K562 (cell line): ENCODE measurements around the gene PPAT. TPM values are rescaled to one million over a fixed set of nuclear protein-coding genes. Genes with fewer than 3 reads are reported as not detected.

Experiments
- ATAC-seq: fragments of 200-7000 bp; cut with Tn5 transposase; 3 replicates; pipeline ENCODE4 v1.9.1; 2020; ENCODE audit warnings: moderate library complexity
- BruUV-seq: library from RNA; stranded (reverse); fragments of 400-500 nt; replicated peaks from 2 replicates; lab custom pipeline; 2021; lab: Mats Ljungman, UMichigan
- CTCF ChIA-PET: fragments of 300-600 bp; formaldehyde crosslinking; extraction: SDS; loops from one replicate; lab custom pipeline; 2021; ENCODE audit warnings: low intra/inter-chr PET ratio; lab: Yijun Ruan, JAX
- POLR2A ChIA-PET: fragments of 300-600, 350-650 bp; sonication (Branson Sonifier 250); formaldehyde crosslinking; extraction: SDS; loops from one replicate; lab custom pipeline; 2021; ENCODE audit warnings: antibody characterized with exemption, inconsistent platforms; lab: Yijun Ruan, JAX
- DNase-seq, 4 experiments: peaks; one replicate each; pipeline versions ENCODE4 v3.0.0 to v3.0.0-alpha.2; 2011 to 2018; ENCODE audit warnings: low spot score in 3 of 4, mixed read lengths in 3 of 4; ENCODE audit errors: extremely low read depth in 1 of 4
- FAIRE-seq: peaks from 2 replicates; lab custom pipeline; 2011; peaks lifted over from hg19 to GRCh38; lab: Jason Lieb, UNC
- H2AFZ ChIP-seq: 2 replicates; pipeline ENCODE4 v1.6.0; 2011; ENCODE audit warnings: low read depth, low read length, control low read depth, inconsistent platforms
- H3K27ac ChIP-seq: fragments of 200-600 bp; 3 replicates; pipeline ENCODE4 v1.8.0; 2011; ENCODE audit warnings: low read depth, mild to moderate bottlenecking, control low read depth, inconsistent platforms, low read length, moderate library complexity, mixed read lengths; ENCODE audit errors: extremely low read depth
- H3K27me3 ChIP-seq, 2 experiments: fragments of 300-600 bp in 1 of 2; 2 replicates in 1 of 2; 3 replicates in 1 of 2; pipeline versions ENCODE4 v1.6.0 to v1.8.0; 2011; ENCODE audit warnings: inconsistent platforms in 2 of 2, low read length in 2 of 2, mild to moderate bottlenecking in 1 of 2, mixed read lengths in 1 of 2, moderate library complexity in 1 of 2; ENCODE audit not compliant: control insufficient read depth in 2 of 2, insufficient read depth in 2 of 2
- H3K36me3 ChIP-seq: fragments of 300-600 bp; 3 replicates; pipeline ENCODE4 v1.8.0; 2011; ENCODE audit warnings: mild to moderate bottlenecking, low read length, inconsistent platforms; ENCODE audit not compliant: control insufficient read depth, insufficient read depth
- H3K4me1 ChIP-seq, 2 experiments: fragments of 200-600 bp in 1 of 2; replicated peaks in 1 of 2; 2 replicates in 1 of 2; 3 replicates in 1 of 2; pipeline versions ENCODE4 v1.5.1 to v1.8.0; 2011; ENCODE audit warnings: inconsistent platforms in 2 of 2, low read length in 2 of 2, mild to moderate bottlenecking in 1 of 2, mixed read lengths in 1 of 2, moderate library complexity in 1 of 2; ENCODE audit not compliant: control insufficient read depth in 2 of 2, insufficient read depth in 2 of 2
- H3K4me2 ChIP-seq: 2 replicates; pipeline ENCODE4 v1.6.1; 2011; ENCODE audit warnings: low read length, control low read depth, inconsistent platforms, mixed read lengths; ENCODE audit not compliant: insufficient read depth
- H3K4me3 ChIP-seq: fragments of 200-600 bp; sonication (generic), shearing (Covaris generic); 2 replicates; pipeline ENCODE4 v1.5.1; 2016; ENCODE audit warnings: control low read depth, inconsistent platforms
- H3K79me2 ChIP-seq: fragments of 200-600 bp; 3 replicates; pipeline ENCODE4 v1.8.0; 2011; ENCODE audit warnings: low read length, inconsistent platforms; ENCODE audit not compliant: control insufficient read depth, insufficient read depth
- H3K9ac ChIP-seq, 2 experiments: 2 replicates each; pipeline versions ENCODE4 v1.6.0 to v1.6.1; 2011; ENCODE audit warnings: low read depth in 2 of 2, low read length in 2 of 2, control low read depth in 1 of 2, inconsistent platforms in 1 of 2, mild to moderate bottlenecking in 1 of 2, mixed read lengths in 1 of 2; ENCODE audit not compliant: insufficient read depth in 1 of 2
- H3K9me1 ChIP-seq: one replicate; pipeline ENCODE4 v1.6.0; 2011; ENCODE audit warnings: inconsistent platforms, mild to moderate bottlenecking, low read length, moderate library complexity; ENCODE audit not compliant: control insufficient read depth, insufficient read depth
- H3K9me3 ChIP-seq: replicated peaks from 2 replicates; pipeline ENCODE4 v1.5.1; 2011; ENCODE audit warnings: low read depth, low read length, inconsistent platforms; ENCODE audit not compliant: control insufficient read depth, insufficient read depth
- H4K20me1 ChIP-seq: replicated peaks from 2 replicates; pipeline ENCODE4 v1.6.1; 2011; ENCODE audit warnings: low read length, inconsistent platforms, mixed read lengths; ENCODE audit not compliant: control insufficient read depth, insufficient read depth
- ARID1B ChIP-seq: fragments of 450-650 bp; IDR thresholded peaks from 2 replicates; pipeline ENCODE4 v1.6.1; 2016; ENCODE audit warnings: antibody characterized with exemption, mild to moderate bottlenecking, inconsistent platforms
- CBFA2T3 ChIP-seq: fragments of 450-650 bp; IDR thresholded peaks from 2 replicates; pipeline ENCODE4 v1.6.1; 2017
- GATA2 ChIP-seq: sonication (generic); formaldehyde crosslinking; IDR thresholded peaks from 2 replicates; pipeline ENCODE4 v1.4.0; 2020; ENCODE audit warnings: mild to moderate bottlenecking, missing genetic modification reagents
- MEF2A ChIP-seq: IDR thresholded peaks from 2 replicates; pipeline ENCODE4 v1.6.1; 2011; ENCODE audit warnings: low read depth, mild to moderate bottlenecking, low read length, moderate library complexity; ENCODE audit not compliant: control insufficient read depth
- NR2C2 ChIP-seq, 2 experiments: fragments of 200-800 bp in 1 of 2; sonication (Bioruptor generic) in 1 of 2; sonication (generic) in 1 of 2; formaldehyde crosslinking in 1 of 2; IDR thresholded peaks; 2 replicates each; pipeline versions ENCODE4 v1.6.1 to v1.8.0; 2016 to 2022; ENCODE audit warnings: mild to moderate bottlenecking in 1 of 2, missing compliant biosample characterization in 1 of 2, missing genetic modification characterization in 1 of 2, missing genetic modification reagents in 1 of 2
- POLR2B ChIP-seq: fragments of 450-650 bp; IDR thresholded peaks from 2 replicates; pipeline ENCODE4 v1.6.1; 2018; ENCODE audit warnings: low read depth; ENCODE audit not compliant: partially characterized antibody
- SMARCA4 ChIP-seq: fragments of 450-650 bp; IDR thresholded peaks from 2 replicates; pipeline ENCODE4 v1.6.1; 2016
- TAL1 ChIP-seq: fragments of 450-650 bp; IDR thresholded peaks from 2 replicates; pipeline ENCODE4 v1.6.1; 2016; ENCODE audit warnings: mild to moderate bottlenecking
- TCF3 ChIP-seq: sonication (generic); formaldehyde crosslinking; IDR thresholded peaks from 2 replicates; pipeline ENCODE4 v1.4.0; 2020; ENCODE audit warnings: mild to moderate bottlenecking, missing genetic modification reagents
- ZBTB7A ChIP-seq: IDR thresholded peaks from 2 replicates; pipeline ENCODE4 v1.6.1; 2011; ENCODE audit warnings: low read depth, mild to moderate bottlenecking, low read length, moderate library complexity, borderline replicate concordance; ENCODE audit not compliant: control insufficient read depth
- ZNF384 ChIP-seq: IDR thresholded peaks from 2 replicates; pipeline ENCODE4 v1.6.1; 2012; ENCODE audit warnings: low read depth, low read length, improper control_type of control experiment
- ZNF766 ChIP-seq: fragments of 200-800 bp; sonication (Bioruptor generic); conservative IDR thresholded peaks from 2 replicates; pipeline ENCODE4 v1.6.1; 2016; ENCODE audit warnings: missing genetic modification characterization, missing compliant biosample characterization
- WGBS: fragments of 100-300 bp; shearing (Covaris generic); methylation state at CpG from one replicate; pipeline ENCODE4 v1.1.6; 2016; ENCODE audit warnings: low coverage, mixed read lengths; ENCODE audit not compliant: insufficient coverage; ENCODE audit errors: missing lambda C conversion rate; 5-methylcytosine and 5-hydroxymethylcytosine counted together
- in situ Hi-C: fragments of 300-500 bp; cut with MboI; formaldehyde crosslinking; loops from 4 replicates; pipeline ENCODE4 v1.15.0; 2018; ENCODE audit warnings: inconsistent platforms, mixed read lengths
- intact Hi-C: fragments of 100-400 bp; cut with micrococcal nuclease; formaldehyde crosslinking; loops from 2 replicates; pipeline ENCODE4 v1.14.2; 2022
- polyA plus RNA-seq, 8 experiments: library from polyadenylated mRNA; depleted of rRNA in 4 of 8; stranded (reverse) in 5 of 8; unstranded in 3 of 8; fragments of >200 nt; fragmentation: Nextera tagmentation in 2 of 8; fragmentation: Illumina TruSeq in 1 of 8; extraction: Ambion mirVana in 2 of 8; extraction: Trizol in 1 of 8; gene quantifications; 2 replicates each; pipeline versions ENCODE4 v1.2.1 to v1.2.3, GENCODE V29; 2011 to 2014; ENCODE audit warnings: inconsistent platforms in 1 of 8, missing spikeins in 1 of 8
- total RNA-seq, 7 experiments: library from RNA; depleted of rRNA in 6 of 7; stranded (reverse); fragments of >200 nt in 6 of 7; fragmentation: Illumina TruSeq in 2 of 7; extraction: Trizol in 2 of 7; gene quantifications; 2 replicates each; pipeline versions ENCODE4 v1.2.1 to v1.2.3, GENCODE V29; 2011 to 2021; ENCODE audit warnings: low replicate concordance in 1 of 7
- TF ChIP-seq, protein P1 (sequence below), 3 experiments: IDR thresholded peaks in 2 of 3; conservative IDR thresholded peaks in 1 of 3; 2 replicates each; pipeline ENCODE4 v1.5.1; 2011 to 2012; ENCODE audit warnings: low read length in 3 of 3, mild to moderate bottlenecking in 3 of 3, control low read depth in 2 of 3, improper control_type of control experiment in 1 of 3, inconsistent platforms in 1 of 3, low read depth in 1 of 3, mixed read lengths in 1 of 3, moderate library complexity in 1 of 3; ENCODE audit not compliant: insufficient read depth in 2 of 3
- TF ChIP-seq, protein P2 (sequence below): fragments of 450-650 bp; formaldehyde crosslinking; IDR thresholded peaks from 2 replicates; pipeline ENCODE4 v1.4.0; 2020; ENCODE audit warnings: mild to moderate bottlenecking, moderate library complexity
- TF ChIP-seq, protein P3 (sequence below): fragments of 250-450 bp; sonication (Bioruptor Pico); IDR thresholded peaks from 2 replicates; pipeline ENCODE4 v1.4.0; 2020; ENCODE audit warnings: borderline replicate concordance

PPAT gene
- total and polyA plus RNA-seq, 9 of the 15 experiments (the other 6 are each of a cell fraction or from before 2014, with no cell fraction given): 36.2 to 75.8 (median 55.5) TPM

- BruUV-seq: no TSS peak
- no peak overlapping the region for H3K4me3 ChIP-seq
- H3K9ac ChIP-seq: peak overlapping the region in 1 of 2 experiments; percentile 19; a peak in 1 of 4 replicates
- H3K27me3 ChIP-seq: no peaks in the 10 kb centered on the region
- POLR2A ChIA-PET: no interaction called here
- WGBS: 42% methylated on average over 5 of the region's 5 CpGs
- no peak for TF ChIP-seq MEF2A
- TF ChIP-seq, protein P1, sequence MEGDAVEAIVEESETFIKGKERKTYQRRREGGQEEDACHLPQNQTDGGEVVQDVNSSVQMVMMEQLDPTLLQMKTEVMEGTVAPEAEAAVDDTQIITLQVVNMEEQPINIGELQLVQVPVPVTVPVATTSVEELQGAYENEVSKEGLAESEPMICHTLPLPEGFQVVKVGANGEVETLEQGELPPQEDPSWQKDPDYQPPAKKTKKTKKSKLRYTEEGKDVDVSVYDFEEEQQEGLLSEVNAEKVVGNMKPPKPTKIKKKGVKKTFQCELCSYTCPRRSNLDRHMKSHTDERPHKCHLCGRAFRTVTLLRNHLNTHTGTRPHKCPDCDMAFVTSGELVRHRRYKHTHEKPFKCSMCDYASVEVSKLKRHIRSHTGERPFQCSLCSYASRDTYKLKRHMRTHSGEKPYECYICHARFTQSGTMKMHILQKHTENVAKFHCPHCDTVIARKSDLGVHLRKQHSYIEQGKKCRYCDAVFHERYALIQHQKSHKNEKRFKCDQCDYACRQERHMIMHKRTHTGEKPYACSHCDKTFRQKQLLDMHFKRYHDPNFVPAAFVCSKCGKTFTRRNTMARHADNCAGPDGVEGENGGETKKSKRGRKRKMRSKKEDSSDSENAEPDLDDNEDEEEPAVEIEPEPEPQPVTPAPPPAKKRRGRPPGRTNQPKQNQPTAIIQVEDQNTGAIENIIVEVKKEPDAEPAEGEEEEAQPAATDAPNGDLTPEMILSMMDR (IDR thresholded peaks at IDR 0.05 in 2 of 3, conservative IDR thresholded peaks at IDR 0.05 in 1 of 3; ENCODE audit: insufficient read depth in 2 of 3, low read depth in 1 of 3, low read length in 3 of 3): no peak
- peak; percentile 59; the same call in 1 of the 2 replicates for TF ChIP-seq ARID1B
- 0 out of 2 replicates have a peak, but pooled peaks have one; percentile 28 for TF ChIP-seq SMARCA4
- TF ChIP-seq ZNF766 (CRISPR knock-in tag): peak; percentile 62
- TF ChIP-seq CBFA2T3: peak; percentile 75
- 0 out of 2 replicates have a peak, but pooled peaks have one; percentile 10 for TF ChIP-seq GATA2
- TF ChIP-seq, protein P2, sequence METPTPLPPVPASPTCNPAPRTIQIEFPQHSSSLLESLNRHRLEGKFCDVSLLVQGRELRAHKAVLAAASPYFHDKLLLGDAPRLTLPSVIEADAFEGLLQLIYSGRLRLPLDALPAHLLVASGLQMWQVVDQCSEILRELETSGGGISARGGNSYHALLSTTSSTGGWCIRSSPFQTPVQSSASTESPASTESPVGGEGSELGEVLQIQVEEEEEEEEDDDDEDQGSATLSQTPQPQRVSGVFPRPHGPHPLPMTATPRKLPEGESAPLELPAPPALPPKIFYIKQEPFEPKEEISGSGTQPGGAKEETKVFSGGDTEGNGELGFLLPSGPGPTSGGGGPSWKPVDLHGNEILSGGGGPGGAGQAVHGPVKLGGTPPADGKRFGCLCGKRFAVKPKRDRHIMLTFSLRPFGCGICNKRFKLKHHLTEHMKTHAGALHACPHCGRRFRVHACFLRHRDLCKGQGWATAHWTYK (CRISPR knock-in tag): no peak
- peak; percentile 49 for TF ChIP-seq TCF3 (CRISPR knock-in tag)
- TF ChIP-seq NR2C2 (CRISPR knock-in tag; IDR thresholded peaks at IDR 0.05): no peak
- TF ChIP-seq NR2C2 (tag; IDR thresholded peaks at IDR 0.05): peak; percentile 21; the same call in 1 of the 2 replicates
- TF ChIP-seq TAL1: peak; percentile 42; the same call in 1 of the 2 replicates
- TF ChIP-seq POLR2B: no peak
- TF ChIP-seq, protein P3, sequence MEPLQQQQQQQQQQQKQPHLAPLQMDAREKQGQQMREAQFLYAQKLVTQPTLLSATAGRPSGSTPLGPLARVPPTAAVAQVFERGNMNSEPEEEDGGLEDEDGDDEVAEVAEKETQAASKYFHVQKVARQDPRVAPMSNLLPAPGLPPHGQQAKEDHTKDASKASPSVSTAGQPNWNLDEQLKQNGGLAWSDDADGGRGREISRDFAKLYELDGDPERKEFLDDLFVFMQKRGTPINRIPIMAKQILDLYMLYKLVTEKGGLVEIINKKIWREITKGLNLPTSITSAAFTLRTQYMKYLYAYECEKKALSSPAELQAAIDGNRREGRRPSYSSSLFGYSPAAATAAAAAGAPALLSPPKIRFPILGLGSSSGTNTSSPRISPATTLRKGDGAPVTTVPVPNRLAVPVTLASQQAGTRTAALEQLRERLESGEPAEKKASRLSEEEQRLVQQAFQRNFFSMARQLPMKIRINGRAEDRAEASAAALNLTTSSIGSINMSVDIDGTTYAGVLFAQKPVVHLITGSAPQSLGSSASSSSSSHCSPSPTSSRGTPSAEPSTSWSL (CRISPR knock-in tag): no peak
- peak; percentile 54 for TF ChIP-seq ZBTB7A
- TF ChIP-seq ZNF384: peak; percentile 73
- TF ChIP-seq, all 486 proteins: peak for 10
- CTCF ChIA-PET: no interaction called here
- peak; percentile 67 for FAIRE-seq
- Histone ChIP-seq H3K79me2 (no peaks in the 10 kb centered on the region), H3K9me3 (no peaks in the 10 kb centered on the region), H4K20me1 (no peaks in the 10 kb centered on the region), H3K27ac (no peak overlapping the region; the same call in 2 of the 3 replicates), H3K4me1 (peaks cover 0 to 4% of the 10 kb centered on the region in 2 experiments; a peak in 2 of 5 replicates), H3K9me1 (no peaks in the 10 kb centered on the region), H3K36me3 (peaks cover 93% of the 10 kb centered on the region), H3K4me2 (no peak overlapping the region), H2AFZ (no peak overlapping the region)
- DNase-seq: peak in 1 of 4 experiments; percentile 45
- peak; percentile 77 for ATAC-seq
- intact Hi-C loops (no loop called here), in situ Hi-C loops (no loop called here)
Observed at GRCh38 chr4:56477192-56477702, 41.8 kb upstream of the PPAT start.
